ENCODE results near the gene CCSAP.

Gene CCSAP

GRCh38 chr1:229271448-229272159, 71.2 kb downstream of the CCSAP start:
- TF ChIP-seq CTCF (IDR thresholded peaks at IDR 0.05; ENCODE audit: low read depth, low read length, poor library complexity, severe bottlenecking) = peak; percentile 51
- TF ChIP-seq EZH2phosphoT487 (IDR thresholded peaks at IDR 0.05; ENCODE audit: borderline replicate concordance, low read length) = no peak
- H3K79me2 ChIP-seq (ENCODE audit: control insufficient read depth, low read length) = peaks cover 52% of the 10 kb centered on the region
- H3K4me2 ChIP-seq (ENCODE audit: low read length) = peak overlapping the region; percentile 96
- peaks cover 11% of the 10 kb centered on the region for H3F3A ChIP-seq (ENCODE audit: control insufficient read depth, insufficient read depth)
- no peaks in the 10 kb centered on the region for H3K9me2 ChIP-seq (replicated peaks; ENCODE audit: control insufficient read depth, low read length)
- H3K4me1 ChIP-seq (ENCODE audit: control insufficient read depth, low read length) = peaks cover 30% of the 10 kb centered on the region
- peaks cover 2% of the 10 kb centered on the region; the same call in 1 of the 2 replicates for H3K9me3 ChIP-seq (ENCODE audit: control insufficient read depth, insufficient read depth, low read length)
- peaks cover 5% of the 10 kb centered on the region; the same call in 1 of the 2 replicates for H3K36me3 ChIP-seq (ENCODE audit: control insufficient read depth, low read length)
- H4K20me1 ChIP-seq (ENCODE audit: control insufficient read depth, insufficient read depth, low read depth, low read length) = peaks cover 21% of the 10 kb centered on the region
- H3K27ac ChIP-seq (ENCODE audit: low read depth, low read length) = no peak overlapping the region; the same call in 1 of the 2 replicates
- peak overlapping the region; percentile 99 for H3K4me3 ChIP-seq (ENCODE audit: low read length)
- H3K27me3 ChIP-seq (ENCODE audit: control insufficient read depth, low read length) = no peaks in the 10 kb centered on the region
